ENCODE results near the gene LATS1. TPM values are rescaled to one million over a fixed set of nuclear protein-coding genes. Genes with fewer than 3 reads are reported as not detected.
"Not testable (repeated sequence)": the region's sequence is repeated elsewhere in the genome, so short reads cannot be mapped to it uniquely, and the experiment has no call there.

The LATS1 gene
- total RNA-seq, 1 donor from 2014 or later: 11.9 TPM

DNA sequence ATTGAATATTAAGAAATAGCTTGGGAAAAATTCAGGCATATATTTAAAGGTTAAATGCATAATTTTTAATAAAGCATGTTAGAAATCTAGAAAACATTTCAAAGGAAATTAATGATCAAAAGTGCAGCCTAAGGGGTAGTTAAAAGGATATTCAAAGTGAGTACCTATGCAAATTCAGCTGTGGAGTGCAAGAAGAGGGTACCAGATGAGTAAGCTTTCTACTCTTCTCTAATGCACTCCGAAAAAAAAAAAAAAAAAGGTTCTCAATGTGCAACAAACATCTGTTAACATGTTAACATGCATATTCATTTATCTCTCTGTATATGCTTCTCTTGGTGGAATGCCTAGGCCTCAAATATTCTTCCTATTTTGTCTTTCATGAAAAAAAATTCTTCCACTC, 37.4 kb downstream of the LATS1 start:
- H3K27ac ChIP-seq: no peak overlapping the region
- peaks cover 45 to 66% of the 10 kb centered on the region in 2 donors for H3K36me3 ChIP-seq
- no peaks in the 10 kb centered on the region for H3K27me3 ChIP-seq
- H3K4me1 ChIP-seq: no peaks in the 10 kb centered on the region
- TF ChIP-seq, protein P1, sequence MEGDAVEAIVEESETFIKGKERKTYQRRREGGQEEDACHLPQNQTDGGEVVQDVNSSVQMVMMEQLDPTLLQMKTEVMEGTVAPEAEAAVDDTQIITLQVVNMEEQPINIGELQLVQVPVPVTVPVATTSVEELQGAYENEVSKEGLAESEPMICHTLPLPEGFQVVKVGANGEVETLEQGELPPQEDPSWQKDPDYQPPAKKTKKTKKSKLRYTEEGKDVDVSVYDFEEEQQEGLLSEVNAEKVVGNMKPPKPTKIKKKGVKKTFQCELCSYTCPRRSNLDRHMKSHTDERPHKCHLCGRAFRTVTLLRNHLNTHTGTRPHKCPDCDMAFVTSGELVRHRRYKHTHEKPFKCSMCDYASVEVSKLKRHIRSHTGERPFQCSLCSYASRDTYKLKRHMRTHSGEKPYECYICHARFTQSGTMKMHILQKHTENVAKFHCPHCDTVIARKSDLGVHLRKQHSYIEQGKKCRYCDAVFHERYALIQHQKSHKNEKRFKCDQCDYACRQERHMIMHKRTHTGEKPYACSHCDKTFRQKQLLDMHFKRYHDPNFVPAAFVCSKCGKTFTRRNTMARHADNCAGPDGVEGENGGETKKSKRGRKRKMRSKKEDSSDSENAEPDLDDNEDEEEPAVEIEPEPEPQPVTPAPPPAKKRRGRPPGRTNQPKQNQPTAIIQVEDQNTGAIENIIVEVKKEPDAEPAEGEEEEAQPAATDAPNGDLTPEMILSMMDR (IDR thresholded peaks at IDR 0.05): no peak
- no peak overlapping the region for H3K4me3 ChIP-seq
- H3K9me3 ChIP-seq: no peaks in the 10 kb centered on the region
- DNase-seq (ENCODE audit: low spot score in 2 of 2): no peak
- intact Hi-C loops (cut with DNase I): no loop called here

DNA sequence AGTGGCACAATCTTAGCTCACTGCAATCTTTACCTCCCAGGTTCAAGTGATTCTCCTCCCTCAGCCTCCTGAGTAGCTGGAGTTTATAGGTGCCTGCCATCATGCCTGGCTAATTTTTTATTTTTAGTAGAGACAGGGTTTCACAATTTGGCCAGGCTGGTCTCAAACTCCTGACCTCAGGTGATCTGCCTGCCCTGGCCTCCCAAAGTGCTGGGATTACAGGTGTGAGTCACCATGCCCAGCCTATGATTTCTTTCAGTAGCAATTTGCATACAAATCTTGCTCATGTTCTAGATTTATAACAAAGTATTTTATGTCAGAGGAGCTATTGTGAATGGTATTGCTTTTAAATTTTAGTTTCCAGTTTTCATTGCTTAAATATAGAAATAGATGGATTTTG, 45.6 kb downstream of the LATS1 start:
- peaks cover 62 to 70% of the 10 kb centered on the region in 2 donors for H3K36me3 ChIP-seq
- DNase-seq (ENCODE audit: low spot score in 2 of 2); H3K27ac ChIP-seq; H3K4me3 ChIP-seq; H3K27me3 ChIP-seq; H3K9me3 ChIP-seq; H3K4me1 ChIP-seq; intact Hi-C loops (cut with DNase I): not testable (repeated sequence)

DNA sequence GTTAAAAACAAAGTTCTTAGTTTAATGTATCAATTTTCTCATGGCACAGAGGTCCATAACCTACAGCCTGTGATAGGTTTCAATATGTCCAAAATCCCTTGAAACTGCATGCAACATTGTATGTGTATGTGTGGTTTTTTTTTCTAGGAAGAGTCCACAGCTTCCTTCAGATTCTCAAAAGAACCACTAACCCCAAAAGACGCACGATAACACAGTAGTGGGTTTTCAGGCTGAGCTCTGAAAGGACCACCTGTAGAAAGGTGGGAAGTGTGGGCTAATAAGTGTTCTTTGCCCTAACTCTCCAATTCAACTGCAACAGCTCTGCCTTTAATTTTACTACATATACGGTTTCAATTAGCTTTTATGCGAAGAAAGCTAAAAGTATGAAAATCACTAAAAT, 57.9 kb downstream of the LATS1 start:
- no peaks in the 10 kb centered on the region for H3K9me3 ChIP-seq
- no peak overlapping the region for H3K27ac ChIP-seq
- no peaks in the 10 kb centered on the region for H3K27me3 ChIP-seq
- no peak overlapping the region for H3K4me3 ChIP-seq
- intact Hi-C loops (cut with DNase I): no loop called here
- H3K4me1 ChIP-seq: no peaks in the 10 kb centered on the region
- peaks cover 27 to 37% of the 10 kb centered on the region in 2 donors for H3K36me3 ChIP-seq
- DNase-seq (ENCODE audit: low spot score in 2 of 2): no peak
- TF ChIP-seq, protein P1 (IDR thresholded peaks at IDR 0.05): no peak

DNA sequence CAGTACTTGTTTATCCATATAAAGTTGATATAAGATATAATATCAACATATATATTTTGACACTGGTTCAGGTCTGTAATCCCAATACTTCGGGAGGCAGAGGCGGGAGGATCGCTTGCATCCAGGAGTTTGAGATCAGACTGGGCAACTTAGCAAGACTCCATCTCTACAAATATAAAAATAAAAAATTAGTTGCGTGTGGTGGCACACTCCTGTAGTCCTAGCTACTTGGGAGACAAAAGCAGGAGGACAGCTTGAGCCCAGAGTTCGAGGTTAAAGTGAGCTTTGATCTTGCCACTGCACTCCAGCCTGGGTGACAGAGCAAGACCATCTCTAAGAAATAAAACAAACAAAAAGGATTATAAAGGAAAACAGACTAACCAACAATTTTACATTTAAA, 60.5 kb downstream of the LATS1 start:
- Histone ChIP-seq H3K4me3 (no peak overlapping the region), H3K9me3 (no peaks in the 10 kb centered on the region), H3K27ac (no peak overlapping the region), H3K36me3 (peaks cover 12 to 21% of the 10 kb centered on the region in 2 donors), H3K4me1 (no peaks in the 10 kb centered on the region), H3K27me3 (no peaks in the 10 kb centered on the region)
- intact Hi-C loops (cut with DNase I): no loop called here
- no peak for DNase-seq (ENCODE audit: low spot score in 2 of 2)
- TF ChIP-seq, protein P1 (IDR thresholded peaks at IDR 0.05): no peak

DNA sequence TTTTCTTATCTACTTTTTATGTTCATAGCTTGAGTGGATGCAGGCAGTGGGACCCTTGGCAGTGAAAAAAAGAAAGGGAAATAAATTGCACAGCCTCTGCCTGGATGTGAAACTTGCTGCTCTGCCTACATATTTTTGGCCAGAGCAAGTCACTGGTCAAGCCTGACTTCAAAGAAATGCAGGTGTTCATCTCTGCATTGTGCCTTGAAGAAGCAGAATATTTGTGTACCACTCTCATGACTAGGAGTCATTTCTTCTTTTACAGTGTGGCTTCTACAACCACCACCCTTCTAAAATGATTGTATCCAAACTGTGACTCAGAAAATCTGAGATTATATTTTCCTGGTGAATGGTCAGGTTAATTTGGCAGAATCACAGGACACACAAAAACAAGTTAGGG, 66.8 kb downstream of the LATS1 start:
- TF ChIP-seq, protein P1 (IDR thresholded peaks at IDR 0.05): no peak
- peaks cover 0 to 7% of the 10 kb centered on the region in 2 donors for H3K4me1 ChIP-seq
- H3K27ac ChIP-seq: no peak overlapping the region
- intact Hi-C loops (cut with DNase I): no loop called here
- H3K36me3 ChIP-seq: no peaks in the 10 kb centered on the region
- H3K27me3 ChIP-seq: no peaks in the 10 kb centered on the region
- DNase-seq (ENCODE audit: low spot score in 2 of 2): no peak
- no peak overlapping the region for H3K4me3 ChIP-seq
- H3K9me3 ChIP-seq: no peaks in the 10 kb centered on the region

DNA sequence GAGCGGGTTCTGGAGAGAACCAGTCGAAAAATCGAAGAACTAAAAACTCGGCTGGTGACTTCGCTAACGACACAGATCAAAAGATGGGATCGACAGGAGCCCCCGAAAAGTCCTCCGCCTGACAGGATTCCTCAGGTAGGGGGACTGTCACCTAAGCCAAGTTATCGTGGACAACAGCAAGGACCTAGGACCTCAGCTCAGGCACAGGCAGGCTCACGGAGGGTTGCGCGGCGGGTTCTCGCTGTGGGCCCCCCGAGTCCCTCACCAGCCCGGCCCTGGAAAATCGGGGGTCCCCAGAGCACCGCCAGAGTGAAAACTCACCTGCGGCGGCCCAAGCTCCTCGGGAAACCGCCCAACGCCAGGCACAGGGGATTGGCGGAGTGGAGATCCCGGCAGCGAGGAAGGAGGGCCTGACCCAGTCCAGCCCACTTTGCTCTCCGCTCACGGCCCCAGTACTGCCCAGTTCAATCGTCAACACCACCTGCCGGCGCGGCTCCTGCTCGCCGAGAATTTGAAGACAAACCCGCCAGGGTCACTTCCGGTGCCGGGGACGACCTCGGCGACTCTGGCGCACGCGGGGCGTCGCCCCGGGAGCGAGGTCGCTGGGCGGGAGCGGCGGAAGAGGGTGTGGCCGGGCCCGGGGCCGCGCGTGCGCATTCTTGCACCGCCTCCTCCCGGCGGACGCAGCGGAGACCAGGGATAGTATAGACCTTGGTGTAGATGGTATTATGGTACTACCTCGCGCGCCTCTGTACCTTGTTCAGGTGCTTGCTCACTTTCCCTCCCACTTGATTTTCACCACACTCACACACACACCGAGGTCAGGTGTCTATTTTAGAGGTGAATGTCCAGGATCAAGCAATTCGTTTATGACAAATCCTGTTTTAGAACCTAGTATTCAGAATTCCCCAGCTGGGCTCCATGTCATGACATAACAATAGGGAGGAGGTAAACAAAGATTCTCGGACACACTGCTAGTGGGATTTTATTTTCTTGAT, 69.5 kb downstream of the LATS1 start, which contains the start of gene KATNA1:
Gene KATNA1, minus strand, starts transcription at position 567 of the 998 bp plus-strand sequence. CDS start 10,167 bp downstream, outside the sequence.
- H3K27me3 ChIP-seq: no peaks in the 10 kb centered on the region
- intact Hi-C loops (cut with DNase I): loop anchor here (1.0 to 5.0 kb wide), 3 partner anchors 68 to 102 kb away; partner anchors contain the start of genes GINM1 and PPIL4
- peak; percentile 14 to 90 for DNase-seq (ENCODE audit: low spot score in 2 of 2)
- TF ChIP-seq, protein P1 (IDR thresholded peaks at IDR 0.05): no peak
- H3K9me3 ChIP-seq: no peaks in the 10 kb centered on the region
- peaks cover 0 to 7% of the 10 kb centered on the region in 2 donors for H3K4me1 ChIP-seq
- no peaks in the 10 kb centered on the region for H3K36me3 ChIP-seq
- peak within 1 kb of the TSS; percentile 64 to 89 for H3K27ac ChIP-seq
- H3K4me3 ChIP-seq: peak within 1 kb of the TSS; percentile 78 to 92

Data from ascending aorta (tissue), 2 donors.